B cell (primary cell): ENCODE data around the gene TAF12. TPM values are rescaled to one million over a fixed set of nuclear protein-coding genes. Genes with fewer than 3 reads are reported as not detected.

Experiments
- ATAC-seq: fragments of 200-7000 bp; cut with Tn5 transposase; one replicate; pipeline ENCODE4 v1.10.0; 2021; ENCODE audit warnings: low read depth, mild to moderate bottlenecking, moderate number of reproducible peaks, moderate library complexity
- CTCF ChIA-PET: fragments of 350-600 bp; sonication (Branson Sonifier 250); formaldehyde crosslinking; loops from one replicate; lab custom pipeline; 2021; ENCODE audit warnings: antibody characterized with exemption, inconsistent platforms; lab: Charles Lee
- POLR2A ChIA-PET: fragments of 350-600 bp; sonication (Branson Sonifier 250); formaldehyde crosslinking; loops from one replicate; lab custom pipeline; 2021; ENCODE audit warnings: antibody characterized with exemption; lab: Charles Lee
- DNase-seq: peaks from one replicate; pipeline ENCODE4 v3.0.0; 2013
- H2AFZ ChIP-seq: 2 replicates; pipeline ENCODE4 v1.6.1; 2012; ENCODE audit warnings: mild to moderate bottlenecking, low read depth, low read length; ENCODE audit not compliant: insufficient read depth, poor library complexity, severe bottlenecking
- H3K27ac ChIP-seq, 2 donors: 1 replicate in 1 of 2; 2 replicates in 1 of 2; pipeline ENCODE4 v1.5.1; 2012 to 2013; ENCODE audit warnings: low read length in 2 of 2, mild to moderate bottlenecking in 2 of 2, moderate library complexity in 1 of 2
- H3K27me3 ChIP-seq, 4 experiments: fragments of 200-600 bp in 1 of 4; sonication (generic) in 1 of 4; replicated peaks in 1 of 4; 1 replicate in 2 of 4; 2 replicates in 2 of 4; pipeline versions ENCODE4 v1.6.1 to v1.7.0; 2013 to 2016; ENCODE audit warnings: low read length in 3 of 4, mild to moderate bottlenecking in 2 of 4, mixed read lengths in 1 of 4, moderate library complexity in 1 of 4; ENCODE audit not compliant: insufficient read depth in 4 of 4, control insufficient read depth in 3 of 4; ENCODE audit errors: control extremely low read depth in 1 of 4
- H3K36me3 ChIP-seq, 2 experiments: replicated peaks in 1 of 2; 1 replicate in 1 of 2; 2 replicates in 1 of 2; pipeline versions ENCODE4 v1.6.1 to v1.7.1; 2013; ENCODE audit warnings: low read length in 1 of 2; ENCODE audit not compliant: insufficient read depth in 2 of 2, control insufficient read depth in 1 of 2; ENCODE audit errors: control extremely low read depth in 1 of 2, extremely low read depth in 1 of 2
- H3K4me1 ChIP-seq, 2 donors: fragments of 200-600 bp in 1 of 2; sonication (generic) in 1 of 2; 1 replicate in 1 of 2; 2 replicates in 1 of 2; pipeline versions ENCODE4 v1.5.1 to v1.6.1; 2013 to 2017; ENCODE audit warnings: low read length in 2 of 2; ENCODE audit not compliant: control insufficient read depth in 2 of 2, insufficient read depth in 2 of 2
- H3K4me2 ChIP-seq: replicated peaks from 2 replicates; pipeline ENCODE3; 2012; ENCODE audit warnings: mild to moderate bottlenecking, low read depth, low read length; ENCODE audit not compliant: poor library complexity, severe bottlenecking
- H3K4me3 ChIP-seq, 5 experiments: fragments of 200-600 bp in 1 of 5; sonication (generic) in 1 of 5; 1 replicate in 3 of 5; 2 replicates in 2 of 5; pipeline versions ENCODE4 v1.5.1 to v1.7.0; 2011 to 2016; ENCODE audit warnings: low read length in 4 of 5, mild to moderate bottlenecking in 4 of 5, low read depth in 2 of 5, control low read depth in 1 of 5, moderate library complexity in 1 of 5; ENCODE audit not compliant: insufficient read depth in 1 of 5; ENCODE audit errors: control extremely low read depth in 1 of 5, extremely low read depth in 1 of 5
- H3K79me2 ChIP-seq: fragments of 200-600 bp; sonication (generic); one replicate; pipeline ENCODE4 v1.6.0; 2016; ENCODE audit warnings: low read length; ENCODE audit not compliant: control insufficient read depth, insufficient read depth
- H3K9ac ChIP-seq: fragments of 200-600 bp; sonication (generic); 2 replicates; pipeline ENCODE4 v1.6.1; 2017; ENCODE audit warnings: mild to moderate bottlenecking, low read length, moderate library complexity
- H3K9me3 ChIP-seq, 3 donors: one replicate each; pipeline versions ENCODE4 v1.6.1 to v1.7.1; 2013; ENCODE audit warnings: low read length in 2 of 3; ENCODE audit not compliant: control insufficient read depth in 2 of 3, insufficient read depth in 1 of 3; ENCODE audit errors: control extremely low read depth in 1 of 3
- H4K20me1 ChIP-seq: 2 replicates; pipeline ENCODE4 v1.6.0; 2012; ENCODE audit warnings: mild to moderate bottlenecking, low read length; ENCODE audit not compliant: insufficient read depth, control insufficient read depth, poor library complexity, severe bottlenecking
- H3K27ac Mint-ChIP-seq: one replicate; pipeline ENCODE4 v1.8.0; 2021; ENCODE audit warnings: mixed read lengths
- H3K27me3 Mint-ChIP-seq: one replicate; pipeline ENCODE4 v1.8.0; 2021; ENCODE audit warnings: mixed read lengths
- H3K4me1 Mint-ChIP-seq: one replicate; pipeline ENCODE4 v1.8.0; 2021; ENCODE audit warnings: mixed read lengths
- H3K4me3 Mint-ChIP-seq: one replicate; pipeline ENCODE4 v1.8.0; 2021; ENCODE audit warnings: mixed read lengths
- H3K9me3 Mint-ChIP-seq: one replicate; pipeline ENCODE4 v1.8.0; 2022; ENCODE audit warnings: mixed read lengths; ENCODE audit not compliant: insufficient read depth
- EZH2 ChIP-seq: IDR thresholded peaks from 2 replicates; pipeline ENCODE4 v1.6.1; 2012; ENCODE audit warnings: borderline replicate concordance, low read depth, mild to moderate bottlenecking, moderate library complexity, low read length; ENCODE audit not compliant: insufficient read depth, poor library complexity, severe bottlenecking
- WGBS: methylation state at CpG from one replicate; pipeline ENCODE4 v1.1.5; 2013; ENCODE audit warnings: missing lambda C conversion rate; ENCODE audit not compliant: insufficient coverage; 5-methylcytosine and 5-hydroxymethylcytosine counted together
- intact Hi-C: fragments of 100-400 bp; cut with micrococcal nuclease; formaldehyde crosslinking; loops from one replicate; pipeline ENCODE4 v1.10.0; 2022
- polyA plus RNA-seq: library from polyadenylated mRNA; depleted of rRNA; stranded (reverse); fragments of >200 nt; gene quantifications from 2 replicates; pipeline ENCODE4 v1.2.3, GENCODE V29; 2012
- total RNA-seq, 2 donors: library from RNA; stranded (reverse); fragments of 120-200 nt in 1 of 2; gene quantifications; 1 replicate in 1 of 2; 2 replicates in 1 of 2; pipeline versions ENCODE4 v1.2.3 to v1.2.4, GENCODE V29; 2013 to 2022
- TF ChIP-seq, protein P1 (sequence below): fragments of 200-600 bp; IDR thresholded peaks from one replicate; pipeline ENCODE4 v1.8.0; 2022; ENCODE audit warnings: antibody characterized with exemption, mild to moderate bottlenecking

Gene TAF12
- total and polyA plus RNA-seq, 2 donors (not counting 1 experiment from before 2014, with no cell fraction given), result 15.8 to 19.1 TPM

DNA sequence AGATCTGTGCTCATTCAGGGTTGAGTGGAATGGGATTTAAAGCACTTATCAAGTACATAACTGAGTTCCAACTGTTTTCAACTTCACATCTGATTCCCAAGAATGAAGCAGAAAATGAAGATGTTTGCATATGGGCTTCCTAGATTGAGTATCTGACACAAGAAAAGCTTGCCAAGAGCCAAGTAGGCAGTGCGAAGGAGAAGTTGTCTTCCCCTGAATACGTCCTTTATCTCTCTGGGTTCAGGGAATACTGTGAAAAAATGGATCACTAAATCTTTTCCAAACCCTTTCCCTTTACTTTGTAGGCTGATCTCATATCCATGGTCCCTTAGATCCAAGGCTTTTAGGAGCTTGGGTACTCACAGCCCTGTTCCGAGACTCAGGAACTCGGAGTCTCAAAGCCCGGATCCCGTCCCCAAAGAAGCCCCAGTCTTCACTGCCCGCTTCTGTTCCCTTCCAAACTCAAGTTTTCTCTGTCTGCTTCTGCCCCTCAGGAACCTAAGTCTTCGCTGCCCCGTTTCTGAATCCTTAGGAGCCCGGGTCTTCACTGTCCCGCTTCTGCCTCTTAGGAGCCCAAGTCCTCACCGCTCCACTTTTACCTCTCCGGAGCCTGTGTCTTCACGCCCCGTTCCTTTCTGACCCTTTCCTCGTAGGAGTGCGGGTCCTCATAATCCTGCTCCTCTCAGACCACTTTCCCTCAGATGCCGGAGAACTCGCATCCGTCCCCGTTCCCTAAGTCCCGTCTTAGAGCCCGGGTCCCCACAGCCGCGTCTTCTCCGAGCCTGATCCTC is 616 bp downstream of the TAF12 start:
- Histone ChIP-seq H4K20me1 (no peaks in the 10 kb centered on the region), H3K4me2 (peak overlapping the region; percentile 97), H3K27me3 (no peaks in the 10 kb centered on the region), H3K36me3 (no peaks in the 10 kb centered on the region), H3K4me1 (peaks cover 22 to 24% of the 10 kb centered on the region in 2 donors), H3K79me2 (peaks cover 58% of the 10 kb centered on the region), H3K9me3 (no peaks in the 10 kb centered on the region), H2AFZ (peak overlapping the region; percentile 96), H3K27ac (peak overlapping the region; percentile 97 to 100), H3K4me3 (peak overlapping the region; percentile 67 to 91 (median 89)), H3K9ac (peak overlapping the region; percentile 99)
- H3K4me3 Mint-ChIP-seq, result peak overlapping the region; percentile 100
- peaks cover 43% of the 10 kb centered on the region for H3K4me1 Mint-ChIP-seq
- ChIA-PET POLR2A (interaction anchor here (0.6 to 3.2 kb wide), 9 partner anchors 27 to 539 kb away, joined by 3 to 54 read pairs (median 5); partner anchors contain the start of genes GMEB1, SRSF4 and YTHDF2), CTCF (interaction anchor here (0.7 to 4.8 kb wide), 10 partner anchors 10 to 548 kb away, joined by 3 to 46 read pairs (median 6); partner anchors contain the start of genes GMEB1 and YTHDF2)
- ATAC-seq (no peak), DNase-seq (no peak)
- TF ChIP-seq, protein P1, sequence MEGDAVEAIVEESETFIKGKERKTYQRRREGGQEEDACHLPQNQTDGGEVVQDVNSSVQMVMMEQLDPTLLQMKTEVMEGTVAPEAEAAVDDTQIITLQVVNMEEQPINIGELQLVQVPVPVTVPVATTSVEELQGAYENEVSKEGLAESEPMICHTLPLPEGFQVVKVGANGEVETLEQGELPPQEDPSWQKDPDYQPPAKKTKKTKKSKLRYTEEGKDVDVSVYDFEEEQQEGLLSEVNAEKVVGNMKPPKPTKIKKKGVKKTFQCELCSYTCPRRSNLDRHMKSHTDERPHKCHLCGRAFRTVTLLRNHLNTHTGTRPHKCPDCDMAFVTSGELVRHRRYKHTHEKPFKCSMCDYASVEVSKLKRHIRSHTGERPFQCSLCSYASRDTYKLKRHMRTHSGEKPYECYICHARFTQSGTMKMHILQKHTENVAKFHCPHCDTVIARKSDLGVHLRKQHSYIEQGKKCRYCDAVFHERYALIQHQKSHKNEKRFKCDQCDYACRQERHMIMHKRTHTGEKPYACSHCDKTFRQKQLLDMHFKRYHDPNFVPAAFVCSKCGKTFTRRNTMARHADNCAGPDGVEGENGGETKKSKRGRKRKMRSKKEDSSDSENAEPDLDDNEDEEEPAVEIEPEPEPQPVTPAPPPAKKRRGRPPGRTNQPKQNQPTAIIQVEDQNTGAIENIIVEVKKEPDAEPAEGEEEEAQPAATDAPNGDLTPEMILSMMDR, result no peak
- no peak for TF ChIP-seq EZH2
- WGBS, result under 1% methylated on average over 26 of the region's 26 CpGs
- no peaks in the 10 kb centered on the region for H3K9me3 Mint-ChIP-seq
- H3K27me3 Mint-ChIP-seq, result no peaks in the 10 kb centered on the region
- intact Hi-C loops, result loop anchor here (2.0 to 10.0 kb wide), 2 partner anchors 235 to 397 kb away; no protein-coding TSS in a partner anchor
- H3K27ac Mint-ChIP-seq, result peak overlapping the region; percentile 99

DNA sequence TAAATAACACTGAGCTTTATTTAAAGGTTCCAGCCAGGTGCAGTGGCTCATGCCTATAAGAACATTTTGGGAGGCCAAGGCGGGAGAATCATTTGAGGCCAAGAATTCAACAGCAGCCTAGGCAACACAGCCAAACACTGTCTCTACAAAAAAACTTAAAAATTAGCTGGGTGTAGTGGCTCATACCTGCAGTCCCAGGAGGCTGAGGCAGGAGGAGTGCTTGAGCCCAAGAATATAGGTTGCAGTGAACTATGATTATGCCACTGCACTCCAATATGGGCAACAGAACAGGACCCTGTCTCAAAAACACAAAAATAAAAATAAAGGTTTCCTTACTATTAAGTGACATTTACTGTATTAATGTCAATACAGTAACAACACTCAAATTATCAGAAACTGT is 2.1 kb downstream of the TAF12 start:
- DNase-seq (peak; percentile 42), ATAC-seq (no peak)
- Histone ChIP-seq H3K36me3 (no peaks in the 10 kb centered on the region), H2AFZ (no peak overlapping the region), H3K4me1 (peaks cover 19% of the 10 kb centered on the region in 2 donors), H4K20me1 (no peaks in the 10 kb centered on the region), H3K4me3 (no peak overlapping the region), H3K79me2 (peaks cover 67% of the 10 kb centered on the region), H3K9ac (no peak overlapping the region), H3K9me3 (no peaks in the 10 kb centered on the region), H3K4me2 (no peak overlapping the region), H3K27ac (no peak overlapping the region), H3K27me3 (no peaks in the 10 kb centered on the region)
- ChIA-PET POLR2A (no interaction called here), CTCF (interaction anchor here (0.6 to 4.8 kb wide), 5 partner anchors 28 to 241 kb away, joined by 3 to 46 read pairs (median 5); partner anchors contain the start of genes GMEB1 and YTHDF2)
- TF ChIP-seq, protein P1, result peak; percentile 67
- TF ChIP-seq EZH2, result no peak
- peak overlapping the region; percentile 100 for H3K4me3 Mint-ChIP-seq
- H3K27ac Mint-ChIP-seq, result no peak overlapping the region
- no peaks in the 10 kb centered on the region for H3K9me3 Mint-ChIP-seq
- intact Hi-C loops, result loop anchor here (10.0 kb wide), 1 partner anchor 396 kb away; no protein-coding TSS in a partner anchor
- H3K27me3 Mint-ChIP-seq, result no peaks in the 10 kb centered on the region
- WGBS, result no CpG with 5 or more reads among the region's 1 CpG
- H3K4me1 Mint-ChIP-seq, result peaks cover 41% of the 10 kb centered on the region
